NCI-H146 treated with DMSO at 0.1 percent for 48 hours (cell line): ENCODE measurements around the gene SMIM45.

Experiments used
- DNase-seq: peaks from one replicate; lab custom pipeline; 2025; ENCODE audit not compliant: unreplicated experiment; lab: John Stamatoyannopoulos, UW

SMIM45 gene

DNA sequence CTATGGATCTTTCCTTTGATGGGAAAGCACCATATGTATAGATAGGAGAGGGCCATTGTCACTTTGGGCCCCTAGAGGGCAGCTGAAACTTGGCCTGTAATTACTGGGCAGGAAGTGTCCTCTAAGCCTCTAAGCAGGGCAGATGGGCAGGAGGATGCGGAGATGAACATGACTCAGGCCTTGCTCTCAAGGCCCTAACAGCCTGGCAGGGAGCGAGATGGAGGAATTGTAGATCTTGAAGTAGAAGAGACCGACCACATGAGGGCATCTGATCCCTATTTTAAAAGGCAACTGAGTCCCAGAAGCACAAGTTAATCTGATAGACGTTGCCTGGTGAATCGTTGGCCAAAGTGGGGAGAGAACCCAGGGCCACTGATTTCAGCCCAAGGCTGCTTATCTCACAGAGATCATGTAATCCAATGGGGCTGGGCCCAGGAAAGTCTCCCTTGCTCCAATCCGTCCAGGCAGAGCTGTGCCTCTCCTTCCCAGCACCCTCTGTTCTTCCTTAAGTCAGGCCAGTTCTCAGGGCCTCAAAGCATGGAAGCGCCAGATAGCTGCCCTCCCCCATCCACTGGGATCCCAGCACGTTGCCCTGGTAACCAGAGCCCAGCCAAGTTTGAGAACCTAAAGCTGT, 14.8 kb downstream of the SMIM45 start:
- DNase-seq = no peak

DNA sequence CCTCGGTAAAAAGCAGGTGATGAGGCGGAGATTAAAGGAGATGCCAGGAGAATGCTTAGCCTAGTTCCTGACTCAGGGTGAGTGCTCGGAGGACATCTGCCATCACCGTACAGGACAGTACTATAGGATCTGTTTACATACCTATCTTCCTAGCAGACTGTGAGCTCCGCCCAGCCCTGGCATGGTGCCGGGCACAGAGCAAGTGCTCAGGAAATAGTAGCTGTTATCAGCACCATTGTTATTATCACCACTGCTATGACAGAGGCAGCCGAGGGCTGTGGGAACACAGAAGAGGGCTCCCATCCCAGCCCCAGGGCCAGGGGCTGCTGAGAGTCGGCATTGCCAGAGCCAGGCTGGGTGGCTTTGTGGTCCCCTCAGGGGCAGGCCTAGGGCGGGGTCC, 16.7 kb downstream of the SMIM45 start:
- peak; percentile 41 for DNase-seq

DNA sequence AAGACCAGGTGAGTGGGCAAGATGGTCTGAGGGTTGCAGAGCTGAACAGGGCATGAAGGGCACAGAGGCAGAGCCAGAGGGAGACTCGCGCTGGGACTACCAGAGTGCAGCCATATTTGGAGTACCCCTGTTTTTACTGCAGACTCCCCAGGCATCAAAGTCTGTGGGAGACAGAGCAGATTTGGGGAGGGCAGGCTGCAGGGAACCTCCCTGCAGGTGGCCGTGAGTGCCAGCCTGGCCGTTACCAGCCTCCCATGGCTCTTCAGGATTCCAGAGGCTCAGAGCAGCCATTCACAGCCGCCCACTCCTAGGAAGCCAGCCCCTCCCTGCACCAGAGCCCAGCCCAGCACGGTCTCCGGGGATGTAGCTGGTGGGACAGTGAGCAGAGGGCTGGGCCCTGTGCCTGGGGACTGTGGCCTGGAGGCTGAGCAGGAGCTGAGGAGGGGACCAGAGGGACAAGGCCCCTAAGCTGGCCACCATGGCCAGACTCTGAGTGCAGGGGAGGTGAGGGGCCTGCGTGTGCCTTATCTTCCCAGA, 17.2 kb downstream of the SMIM45 start, which contains the start of gene SEPTIN3:
Gene SEPTIN3 (plus strand): TSS at position 334 of the 537 bp plus-strand sequence. CDS start 2,050 bp downstream, outside the sequence.
- no peak for DNase-seq

DNA sequence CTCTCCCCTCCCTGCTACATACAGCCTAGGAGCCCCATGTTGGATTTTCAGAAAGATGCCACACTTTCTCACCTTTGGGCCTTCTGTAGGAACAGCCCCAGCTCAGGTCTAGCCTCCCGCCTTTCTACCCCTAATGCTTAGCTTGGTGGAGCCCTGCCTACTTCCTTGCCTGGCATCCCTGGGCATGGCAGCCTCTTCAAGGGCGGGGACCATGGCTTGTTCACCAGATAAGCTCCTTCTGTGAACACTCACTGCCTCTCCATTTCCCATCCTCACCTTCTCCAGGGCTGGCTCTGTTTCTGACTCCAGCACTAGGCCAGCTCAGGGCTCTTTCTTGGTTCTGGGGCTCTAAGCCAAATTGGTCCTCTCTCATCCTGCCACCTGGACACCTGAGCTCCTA, 18.7 kb downstream of the SMIM45 start:
- no peak for DNase-seq

DNA sequence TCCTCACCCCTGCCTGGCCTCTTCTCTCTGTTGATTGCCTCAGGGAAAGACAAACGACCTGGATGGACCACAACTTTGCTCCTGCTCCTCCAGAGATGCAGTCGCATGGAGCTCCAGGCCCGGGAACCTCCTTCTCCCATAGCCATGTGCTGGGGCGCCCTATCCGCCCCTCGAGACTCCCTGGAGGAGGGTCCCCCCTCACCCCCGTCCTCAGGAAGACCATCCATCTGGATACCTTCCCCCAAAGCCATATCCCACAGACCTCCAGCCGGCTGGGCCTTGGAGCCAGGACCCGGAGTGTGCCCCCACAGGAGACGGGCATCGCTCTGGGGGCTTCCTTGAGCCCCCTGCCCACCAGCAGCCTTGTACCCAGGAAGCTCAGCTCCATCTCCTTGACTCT, 19.5 kb downstream of the SMIM45 start:
- DNase-seq = no peak

DNA sequence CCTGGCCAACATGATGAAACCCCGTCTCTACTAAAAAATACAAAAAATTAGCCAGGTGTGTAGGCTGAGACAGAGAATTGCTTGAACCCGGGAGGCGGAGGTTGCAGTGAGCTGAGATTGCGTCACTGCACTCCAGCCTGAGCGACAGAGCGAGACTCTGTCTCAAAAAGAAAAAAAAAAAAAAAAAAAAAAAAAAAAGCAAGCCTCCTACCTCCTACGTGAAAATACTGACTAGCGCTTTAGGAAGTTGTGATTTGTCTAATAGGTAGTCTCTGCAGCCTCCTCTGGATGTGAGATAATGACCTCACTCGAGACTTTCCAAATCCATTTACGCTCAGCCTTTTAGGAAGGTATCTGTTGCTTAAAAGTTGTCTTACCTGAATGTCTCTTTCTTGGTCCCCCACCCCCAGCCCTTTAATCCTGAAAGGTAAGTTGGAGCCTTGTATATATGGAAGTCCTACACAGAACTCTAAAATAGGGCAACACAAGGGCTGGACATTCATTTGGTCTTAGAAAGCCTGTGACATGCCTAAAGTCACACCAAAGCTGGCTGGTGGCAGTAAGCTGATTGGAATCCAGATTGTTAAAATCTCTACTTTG, 22.8 kb downstream of the SMIM45 start:
- DNase-seq = no peak

DNA sequence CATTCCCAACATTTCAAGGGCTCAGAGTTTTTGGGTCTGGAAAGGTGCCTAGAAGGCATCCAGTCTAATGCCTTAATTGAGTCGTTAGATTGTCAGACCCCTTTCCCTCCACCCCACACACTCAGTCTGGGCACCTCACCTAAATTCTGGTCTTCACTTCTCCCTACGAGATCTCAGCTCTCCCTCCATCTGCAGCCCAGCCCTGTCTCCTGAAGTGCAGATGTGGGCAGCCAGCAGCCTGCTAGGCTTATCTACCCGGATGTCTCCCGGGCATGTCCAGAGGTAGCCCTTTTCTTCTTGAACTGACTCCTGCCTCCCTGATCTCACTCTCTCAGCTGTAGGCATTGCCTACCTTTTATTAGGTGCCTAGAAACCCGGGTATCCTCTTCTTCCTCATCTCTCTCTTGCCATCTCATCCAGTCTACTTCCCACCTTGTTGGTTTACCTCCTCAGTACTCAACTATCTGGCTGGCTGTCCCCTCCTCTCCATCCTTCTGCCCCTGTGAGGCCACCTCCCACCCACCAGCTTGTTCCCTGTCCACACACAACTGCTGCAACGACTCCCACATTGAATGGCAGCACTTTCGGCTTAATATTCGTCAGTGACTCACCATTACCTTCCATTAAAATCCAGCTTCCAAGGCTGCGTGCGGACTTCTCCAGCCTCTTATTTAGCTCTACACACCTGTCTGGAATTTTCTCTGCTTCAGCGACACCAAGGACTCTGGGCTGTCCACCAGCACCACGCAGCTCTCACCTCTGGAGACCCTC, 23.5 kb downstream of the SMIM45 start:
- DNase-seq = no peak

DNA sequence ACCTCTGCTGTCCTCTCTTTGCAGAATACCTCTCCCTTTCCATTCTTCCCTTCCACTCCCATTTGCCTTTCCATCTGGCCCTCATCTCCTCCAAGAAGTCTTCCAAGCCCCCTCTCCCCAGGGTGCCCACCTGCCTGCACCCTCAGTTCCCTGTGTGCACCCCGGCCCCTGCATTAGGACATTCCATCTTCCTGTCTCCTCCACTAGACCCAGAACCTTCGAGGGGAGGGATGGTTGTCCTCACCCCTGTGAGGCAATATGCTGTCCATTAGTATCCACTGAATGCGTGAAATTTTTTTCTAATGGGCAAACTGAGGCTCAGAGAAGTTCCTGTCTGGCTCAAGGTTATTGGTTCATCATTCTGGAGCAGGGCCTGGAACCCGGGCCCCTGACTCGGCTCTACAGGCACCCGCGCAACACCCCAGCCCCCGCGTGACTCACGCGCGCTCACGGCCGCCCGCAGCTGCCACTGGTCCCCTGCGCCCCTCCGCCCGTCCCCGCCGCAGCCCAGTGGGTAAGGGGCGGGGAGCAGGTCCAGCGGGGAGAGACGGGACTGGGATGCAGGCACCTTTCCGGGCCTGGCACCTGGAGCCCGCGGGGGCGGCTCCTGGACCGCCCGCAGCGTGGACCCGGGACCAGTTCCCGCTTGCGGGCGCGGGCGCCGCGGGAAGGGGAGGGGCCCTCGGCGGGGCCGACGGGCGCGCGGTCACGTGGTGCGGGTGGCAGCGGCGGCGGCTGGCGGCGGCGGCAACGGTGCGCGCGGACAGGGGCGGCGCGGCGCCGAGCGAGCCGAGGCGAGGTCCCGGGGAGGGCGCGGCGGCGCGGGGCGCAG, 24.3 kb downstream of the SMIM45 start:
- no peak for DNase-seq

DNA sequence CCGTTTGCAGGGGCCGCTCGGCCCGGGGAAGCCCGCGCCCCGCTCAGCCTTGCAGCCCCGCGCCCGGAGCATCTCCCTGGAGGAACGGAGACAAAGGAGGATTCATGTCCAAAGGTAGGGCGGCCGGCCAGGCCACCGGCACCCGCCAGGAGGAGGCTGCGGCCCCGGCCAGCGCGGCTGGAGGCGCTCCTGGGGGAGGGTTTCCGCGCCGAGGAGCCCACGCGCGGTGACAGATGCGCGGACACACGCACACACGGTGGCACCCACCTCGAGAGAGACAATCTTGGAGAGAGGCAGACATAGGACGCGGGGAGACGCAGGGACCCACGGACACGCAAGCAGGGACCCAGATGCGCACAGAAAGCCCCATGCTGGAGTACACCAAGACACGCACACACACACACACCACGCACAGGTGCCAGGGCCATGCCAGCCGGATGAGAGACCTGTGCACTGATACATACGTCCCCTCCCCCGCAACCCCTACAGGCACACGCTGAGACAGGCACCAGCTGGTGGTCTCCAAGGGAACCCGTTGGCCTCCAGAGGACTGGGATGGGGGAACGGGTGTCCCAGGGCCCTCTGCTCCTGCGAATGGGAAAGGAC, 25.1 kb downstream of the SMIM45 start:
- DNase-seq = peak; percentile 2

DNA sequence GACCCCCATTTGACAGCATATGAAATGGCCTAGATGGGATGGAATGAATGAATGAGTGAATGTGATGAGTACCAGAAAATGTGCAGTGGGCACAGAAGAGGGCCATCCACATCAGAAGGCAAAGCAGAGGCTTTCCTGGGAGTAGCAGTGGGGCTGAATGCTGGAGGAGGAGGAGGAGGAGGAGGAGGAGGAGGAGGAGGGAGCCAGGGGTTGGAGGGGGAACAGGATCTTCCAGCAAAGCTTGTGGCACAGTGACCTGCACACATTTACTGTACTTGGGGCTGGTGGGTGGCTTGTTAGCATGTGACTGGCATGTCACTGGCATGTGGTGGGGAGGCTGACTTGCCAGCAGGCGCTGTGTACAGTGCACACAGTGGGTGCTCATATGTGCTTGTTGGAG, 26.8 kb downstream of the SMIM45 start:
- DNase-seq = no peak

DNA sequence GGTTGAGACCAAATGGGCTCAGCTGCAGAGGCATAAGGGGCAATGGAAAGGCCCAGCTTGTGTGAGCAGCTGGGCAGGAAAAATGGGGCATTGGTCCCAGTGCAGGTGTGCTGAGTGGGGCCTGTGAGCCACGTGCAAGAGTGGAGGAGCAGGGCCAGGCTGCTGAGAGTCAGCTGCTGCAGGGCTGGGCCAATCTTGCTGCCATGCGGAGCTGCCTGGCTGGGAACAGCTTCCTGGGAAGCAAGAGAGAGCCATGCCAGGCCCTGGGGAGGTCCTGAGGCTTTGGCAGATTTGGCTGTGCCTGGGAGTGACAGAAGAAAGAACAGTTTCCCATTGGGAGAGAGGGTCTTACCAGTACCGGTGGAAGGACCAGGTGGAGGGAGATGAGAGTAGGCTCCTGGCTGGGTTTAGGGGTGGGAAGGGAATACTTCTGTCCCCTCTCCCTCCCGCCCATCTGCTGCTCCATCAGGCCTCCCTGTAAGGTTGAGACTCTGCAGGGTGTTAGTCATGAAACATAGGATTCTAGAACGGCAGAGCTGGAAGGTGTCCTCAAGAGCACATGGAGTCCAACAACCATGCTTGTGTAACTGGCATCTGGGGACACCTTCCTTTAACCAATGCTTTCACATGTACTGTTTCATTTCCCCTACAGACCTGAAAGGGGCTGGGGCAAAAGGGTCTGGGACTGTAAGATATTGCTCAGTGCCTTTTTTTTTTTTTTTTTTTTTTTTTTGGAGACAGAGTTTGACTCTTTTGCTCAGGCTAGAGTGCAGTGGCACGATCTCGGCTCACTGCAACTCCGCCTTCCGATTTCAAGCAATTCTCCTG, 27.7 kb downstream of the SMIM45 start:
- no peak for DNase-seq

DNA sequence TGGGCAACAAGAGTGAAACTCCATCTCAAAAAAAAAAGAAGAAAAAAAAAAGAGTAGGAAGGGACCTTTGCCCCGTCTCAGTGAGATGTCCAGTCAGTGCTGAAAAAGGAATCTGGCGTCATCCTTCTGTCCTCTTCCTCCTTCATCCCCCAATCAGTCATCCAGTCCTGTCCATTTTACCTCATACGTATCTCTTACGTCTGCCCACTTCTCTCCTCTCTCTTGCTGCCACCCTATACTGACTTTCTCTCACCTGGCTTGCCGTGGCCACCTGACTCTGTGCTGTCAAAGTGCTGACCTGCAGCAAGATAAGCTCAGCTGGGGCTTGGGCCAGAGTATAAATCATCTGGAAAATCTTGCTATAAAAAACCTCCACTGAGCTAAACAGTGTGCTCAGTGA, 30.9 kb downstream of the SMIM45 start:
- no peak for DNase-seq

DNA sequence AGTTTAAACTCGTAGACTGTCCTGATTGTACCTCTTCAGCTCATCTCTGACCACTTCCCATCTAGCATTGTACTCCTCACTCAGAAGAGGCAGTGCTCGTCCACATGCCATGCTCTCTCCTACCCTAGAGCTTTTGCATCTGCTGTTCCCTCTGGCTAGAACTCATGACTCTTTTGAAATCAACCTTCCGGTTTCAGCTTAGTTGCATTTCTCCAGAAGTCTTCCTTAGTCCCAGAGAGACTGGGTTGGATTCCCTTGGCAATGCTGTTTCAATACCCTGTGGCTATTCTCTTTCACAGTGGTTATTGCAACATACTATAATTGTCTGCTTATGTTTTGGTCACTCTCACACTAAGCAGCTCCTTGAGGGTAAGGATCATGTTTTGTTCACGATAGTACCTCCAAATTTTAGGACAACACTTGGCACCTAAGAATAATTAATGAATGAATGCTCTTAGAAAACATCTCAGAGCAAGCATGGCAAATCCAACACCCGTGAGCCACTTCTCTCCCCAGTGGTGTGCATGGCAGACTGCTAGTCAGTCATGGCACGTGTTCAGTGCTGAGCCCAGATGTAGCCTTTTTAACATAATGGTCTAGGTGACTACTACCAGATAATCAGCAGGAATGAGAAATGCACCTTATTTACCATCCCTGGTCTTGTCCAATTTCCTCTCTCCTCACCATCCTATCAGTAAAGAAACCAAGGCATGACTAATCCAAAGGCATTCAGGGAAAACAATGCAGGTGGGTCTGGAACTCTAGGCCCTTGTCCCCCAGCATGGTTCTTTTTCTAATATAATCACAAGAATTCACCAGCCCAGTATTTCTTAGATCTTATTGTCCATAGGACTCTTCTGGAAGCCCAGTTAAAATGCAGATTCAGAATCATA, 31.8 kb downstream of the SMIM45 start:
- DNase-seq = no peak

DNA sequence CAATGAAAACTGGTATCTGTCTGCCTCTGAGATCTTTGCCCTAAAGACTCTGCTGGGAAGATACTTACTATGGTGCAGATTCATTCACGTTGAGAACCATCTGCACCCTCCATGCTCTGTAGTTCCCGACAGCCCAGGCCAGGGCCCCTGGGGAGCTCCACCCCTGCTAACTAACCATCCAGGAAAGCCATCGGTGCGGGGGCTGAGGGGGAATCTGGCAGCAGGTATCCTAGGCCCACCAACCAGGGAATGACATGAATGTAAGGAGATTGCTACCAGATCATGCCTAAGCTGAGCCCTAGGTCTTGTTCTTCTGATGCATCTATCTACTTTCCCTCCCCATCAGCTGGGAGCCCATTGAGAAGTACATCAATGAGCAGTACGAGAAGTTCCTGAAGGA, 35.3 kb downstream of the SMIM45 start:
- no peak for DNase-seq

DNA sequence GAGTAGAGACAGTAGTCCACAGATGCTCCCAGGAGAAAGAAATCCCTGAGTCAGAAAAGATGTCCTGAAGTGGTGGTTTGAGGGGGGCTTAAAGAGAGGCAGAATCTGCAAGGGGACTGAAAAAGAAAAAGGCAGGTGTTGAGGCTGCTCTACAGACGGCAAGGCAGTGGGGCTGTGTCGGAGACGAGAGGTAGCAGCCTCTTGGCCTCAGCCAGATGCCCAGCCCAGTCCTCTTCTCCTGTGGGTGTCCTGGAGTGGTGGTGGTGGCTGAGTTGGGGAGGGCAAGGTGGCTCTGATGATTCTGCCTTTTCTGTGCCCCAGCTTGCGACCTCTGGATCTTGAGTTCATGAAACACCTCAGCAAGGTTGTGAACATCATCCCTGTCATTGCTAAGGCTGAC, 37.3 kb downstream of the SMIM45 start:
- no peak for DNase-seq

DNA sequence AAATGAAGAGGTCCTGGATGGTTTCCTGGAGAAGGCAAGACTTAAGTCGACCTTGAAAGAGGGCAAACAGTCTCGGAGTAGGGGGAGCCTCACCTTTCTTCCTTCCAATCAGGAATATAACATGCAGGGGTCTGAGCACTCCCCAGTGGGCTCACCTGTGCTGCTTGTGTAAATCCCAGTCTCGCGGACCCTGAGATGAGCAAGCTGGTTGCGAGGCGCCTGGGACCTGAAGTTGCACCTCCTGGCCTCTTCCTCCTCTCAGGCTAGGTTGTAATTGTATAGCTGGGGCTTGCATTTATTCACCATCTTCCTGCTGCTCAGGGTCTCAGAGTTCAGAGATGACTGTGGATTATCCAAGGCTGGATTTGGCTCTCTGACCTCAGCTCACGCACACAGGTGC, 39.2 kb downstream of the SMIM45 start:
- DNase-seq = no peak

DNA sequence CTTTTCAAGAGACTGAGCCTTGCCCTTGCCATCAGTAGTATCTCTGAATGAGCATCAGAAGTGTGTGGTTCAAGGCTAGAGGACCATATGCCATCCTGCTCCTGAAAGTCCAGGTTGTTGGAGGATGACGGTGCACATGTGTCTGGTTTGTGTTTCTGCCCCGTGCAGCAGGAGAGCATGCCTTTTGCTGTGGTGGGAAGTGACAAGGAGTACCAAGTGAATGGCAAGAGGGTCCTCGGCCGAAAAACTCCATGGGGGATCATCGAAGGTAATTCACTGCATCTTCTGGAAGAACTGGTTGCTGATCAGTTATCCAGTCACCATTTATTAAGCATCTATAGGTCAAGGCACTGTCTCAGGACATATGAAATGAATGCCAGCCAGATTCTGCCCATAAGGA, 40.5 kb downstream of the SMIM45 start:
- no peak for DNase-seq

DNA sequence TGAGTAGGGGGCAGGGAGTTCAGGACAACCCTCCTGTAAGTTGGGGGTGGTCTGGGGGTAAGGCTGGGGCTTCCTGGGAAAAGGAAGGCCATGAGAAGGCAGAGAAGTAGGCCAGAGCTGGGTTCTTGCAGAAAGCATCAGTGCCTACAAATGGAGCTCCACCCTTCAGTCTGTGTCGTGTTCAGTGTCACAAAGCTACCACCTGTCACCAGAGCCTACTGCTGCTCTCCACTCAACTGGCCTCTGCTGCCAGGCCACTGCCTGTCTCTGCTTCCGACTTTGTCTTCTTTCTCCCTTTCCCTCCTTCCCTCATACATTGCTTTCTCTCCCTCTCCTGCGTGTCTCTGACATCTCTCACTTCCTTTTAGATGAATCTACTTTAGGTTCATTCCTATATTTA, 43.3 kb downstream of the SMIM45 start:
- no peak for DNase-seq

DNA sequence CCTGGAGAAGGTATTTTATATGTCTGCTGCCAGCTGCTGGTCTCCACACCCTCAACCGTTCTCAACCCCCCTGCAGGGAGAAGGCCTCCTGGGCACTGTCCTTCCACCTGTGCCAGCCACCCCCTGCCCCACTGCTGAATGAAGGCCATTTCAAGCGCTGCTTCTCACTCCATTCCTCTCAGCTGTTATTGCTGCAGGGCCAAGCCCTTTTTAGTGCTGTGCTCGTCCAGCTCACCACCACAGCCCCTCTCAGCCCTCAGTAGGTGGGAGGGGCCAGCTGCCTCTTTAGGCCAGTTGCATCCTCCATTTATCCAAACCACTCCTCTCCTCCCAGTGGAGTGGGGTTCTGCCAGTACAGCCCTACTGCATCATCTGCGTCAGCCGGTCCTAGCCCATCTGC, 44.9 kb downstream of the SMIM45 start:
- no peak for DNase-seq
